ENCODE results near the gene SLC2A9.

DNA sequence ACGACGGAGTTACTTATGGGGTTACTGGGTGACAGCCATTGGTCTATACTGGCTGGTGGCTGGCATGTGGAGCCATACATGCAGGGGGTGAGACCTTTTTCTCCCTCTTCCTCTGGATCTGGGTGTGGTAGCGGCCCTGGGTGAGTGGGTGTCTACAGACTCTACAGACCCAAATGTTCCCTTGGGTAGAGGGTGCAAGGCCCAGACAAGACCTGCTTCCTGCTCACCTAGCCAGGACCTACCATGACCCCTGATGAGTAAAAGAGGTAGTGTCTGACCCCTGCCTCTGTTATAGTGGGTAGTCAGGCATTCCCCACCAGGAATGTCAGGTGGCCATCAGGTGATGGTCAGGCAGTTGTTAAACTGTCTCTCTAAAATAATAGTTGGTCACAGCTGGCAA lies 66.8 kb downstream of the SLC2A9 start:
- TF ChIP-seq, protein P1, sequence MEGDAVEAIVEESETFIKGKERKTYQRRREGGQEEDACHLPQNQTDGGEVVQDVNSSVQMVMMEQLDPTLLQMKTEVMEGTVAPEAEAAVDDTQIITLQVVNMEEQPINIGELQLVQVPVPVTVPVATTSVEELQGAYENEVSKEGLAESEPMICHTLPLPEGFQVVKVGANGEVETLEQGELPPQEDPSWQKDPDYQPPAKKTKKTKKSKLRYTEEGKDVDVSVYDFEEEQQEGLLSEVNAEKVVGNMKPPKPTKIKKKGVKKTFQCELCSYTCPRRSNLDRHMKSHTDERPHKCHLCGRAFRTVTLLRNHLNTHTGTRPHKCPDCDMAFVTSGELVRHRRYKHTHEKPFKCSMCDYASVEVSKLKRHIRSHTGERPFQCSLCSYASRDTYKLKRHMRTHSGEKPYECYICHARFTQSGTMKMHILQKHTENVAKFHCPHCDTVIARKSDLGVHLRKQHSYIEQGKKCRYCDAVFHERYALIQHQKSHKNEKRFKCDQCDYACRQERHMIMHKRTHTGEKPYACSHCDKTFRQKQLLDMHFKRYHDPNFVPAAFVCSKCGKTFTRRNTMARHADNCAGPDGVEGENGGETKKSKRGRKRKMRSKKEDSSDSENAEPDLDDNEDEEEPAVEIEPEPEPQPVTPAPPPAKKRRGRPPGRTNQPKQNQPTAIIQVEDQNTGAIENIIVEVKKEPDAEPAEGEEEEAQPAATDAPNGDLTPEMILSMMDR (IDR thresholded peaks at IDR 0.05), result no peak
- TF ChIP-seq EP300 (IDR thresholded peaks at IDR 0.05), result no peak
- no peak for TF ChIP-seq POLR2A (IDR thresholded peaks at IDR 0.05)
